AG20443 (cell line): ENCODE data around the gene ZNF630.
"Not testable (repeated sequence)": the region's sequence is repeated elsewhere in the genome, so short reads cannot be mapped to it uniquely, and the experiment has no call there.

ENCODE experiments used
- DNase-seq: peaks from one replicate; pipeline ENCODE4 v3.0.0; 2012; ENCODE audit warnings: low spot score, mixed read lengths

ZNF630 gene

DNA sequence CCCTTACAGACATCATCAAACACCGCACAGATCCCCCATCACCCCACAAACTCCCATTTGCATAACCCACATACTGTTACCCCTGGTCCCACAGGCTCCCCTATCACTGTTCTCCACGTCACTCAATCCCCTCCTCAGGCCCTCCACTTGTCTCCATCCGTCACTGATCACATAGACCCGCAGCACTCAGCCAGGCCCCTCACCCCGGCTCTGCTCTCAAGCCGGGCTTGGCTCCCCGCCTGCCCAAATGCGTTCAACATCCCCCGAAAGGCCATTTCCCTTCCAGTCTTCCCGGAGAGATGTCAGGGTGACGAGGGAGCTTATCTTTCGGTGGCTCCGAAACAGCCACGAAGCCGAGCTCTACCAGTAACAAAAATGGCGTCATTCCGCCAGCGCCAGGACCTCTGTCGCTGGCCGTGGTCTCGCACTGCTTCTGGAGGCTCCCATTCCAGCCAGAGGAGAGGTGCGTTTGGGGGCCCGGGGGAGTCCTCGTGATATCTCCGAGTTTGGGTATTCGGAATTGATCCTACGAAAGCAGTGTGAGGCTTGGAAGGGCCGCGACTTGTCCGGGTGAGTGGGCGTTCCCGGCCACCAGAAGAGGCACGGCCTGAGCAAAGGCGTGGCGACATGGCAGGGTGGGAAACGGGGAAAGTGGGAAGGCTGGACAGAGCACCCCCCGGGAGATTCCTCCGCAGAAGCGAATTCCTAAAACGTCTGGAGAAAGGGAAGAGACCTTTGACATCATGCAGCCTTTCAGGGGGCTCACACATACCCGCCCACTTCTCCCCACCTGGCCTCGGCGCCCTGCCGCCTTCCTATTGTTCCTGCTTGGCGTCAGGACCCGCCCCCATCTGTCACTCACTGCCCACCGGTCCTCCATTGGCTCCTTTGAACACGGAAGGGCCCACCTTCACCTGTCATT, at the start of gene ZNF630:
Gene ZNF630 (minus strand): TSS at position 577 of the 922 bp plus-strand sequence. CDS start 4,754 bp downstream, outside the sequence.
- DNase-seq: peak; percentile 72

DNA sequence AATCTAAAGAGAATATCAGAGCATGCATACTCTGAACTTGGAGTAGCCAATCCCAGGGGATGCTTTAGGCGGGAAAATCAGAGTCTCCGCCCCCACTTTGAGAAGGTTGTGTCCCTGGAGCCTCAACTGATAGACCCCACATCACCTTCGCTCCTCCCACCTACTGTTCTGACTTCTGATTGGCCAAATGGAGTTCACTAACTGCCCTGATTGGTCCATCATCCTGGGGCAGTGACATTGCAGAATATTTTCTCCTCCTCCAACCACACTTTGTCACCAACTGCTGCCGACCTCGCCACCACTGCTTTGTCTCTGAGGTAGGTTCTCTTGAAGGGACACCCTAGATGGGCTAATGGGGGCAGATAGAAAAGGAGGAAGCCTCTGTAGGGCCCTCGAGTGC, 36.3 kb upstream of the ZNF630 start:
- DNase-seq: no peak

DNA sequence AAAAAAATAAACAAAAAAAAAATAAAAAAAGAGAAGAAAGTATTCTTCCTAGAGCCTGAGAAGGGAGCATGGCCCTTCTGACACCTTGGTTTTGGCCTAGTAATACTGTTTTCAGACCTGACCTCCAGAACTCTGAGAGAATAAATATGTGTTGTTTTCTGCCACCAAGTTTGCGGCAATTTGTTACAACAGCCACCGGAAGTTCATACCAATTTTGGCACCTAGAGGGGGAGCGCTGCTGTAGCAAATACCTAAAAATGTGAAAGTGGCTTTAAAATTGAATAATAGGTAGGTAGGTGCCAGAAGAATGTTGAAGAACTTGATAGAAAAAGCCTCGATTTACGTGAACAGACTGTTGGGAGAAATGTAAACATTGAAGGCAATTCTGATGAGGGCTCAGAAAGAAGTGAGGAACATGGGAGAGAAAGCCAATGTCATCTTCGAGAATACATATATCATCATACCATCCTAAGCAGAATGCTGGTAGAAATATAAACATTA, 31.5 kb upstream of the ZNF630 start:
- no peak for DNase-seq

DNA sequence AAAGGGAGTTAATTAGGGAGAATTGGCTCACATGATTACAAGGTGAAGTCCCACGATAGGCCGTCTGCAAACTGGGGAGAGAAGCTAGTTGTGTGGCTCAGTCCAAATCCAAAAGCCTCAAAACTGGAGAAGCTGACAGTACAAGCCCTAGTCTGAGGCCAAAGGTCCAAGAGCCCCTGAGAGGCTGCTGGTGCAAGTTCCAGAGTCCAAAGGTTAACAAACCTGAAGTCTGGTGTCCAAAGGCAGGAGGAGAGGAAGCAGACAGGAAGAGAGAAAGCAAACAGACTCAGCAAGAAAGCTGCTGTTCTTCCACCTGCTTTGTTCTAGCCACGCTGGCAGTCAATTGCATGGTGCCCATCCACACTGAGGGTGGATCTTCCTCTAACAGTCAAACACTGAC, 30.0 kb upstream of the ZNF630 start:
- DNase-seq: no peak

DNA sequence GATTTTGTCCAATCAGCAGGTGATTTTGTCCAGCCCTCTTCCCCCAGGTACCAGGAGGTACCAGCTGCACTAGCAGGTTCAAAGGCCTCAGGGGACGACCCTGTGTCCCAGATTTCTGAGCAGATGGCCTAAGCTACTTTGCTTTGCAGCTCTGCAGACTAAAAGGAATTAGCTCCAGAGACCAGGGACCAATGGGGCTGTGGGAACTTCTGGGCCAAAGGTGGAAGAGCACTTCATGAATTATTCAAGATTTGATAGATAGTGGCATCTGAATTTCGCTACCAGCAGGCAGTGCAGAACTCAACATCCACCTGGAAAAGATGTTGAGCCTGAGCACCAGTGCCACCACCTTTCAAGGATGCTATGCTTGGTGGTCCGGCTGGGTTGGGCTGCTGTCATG, 21.1 kb upstream of the ZNF630 start:
- DNase-seq: not testable (repeated sequence)

DNA sequence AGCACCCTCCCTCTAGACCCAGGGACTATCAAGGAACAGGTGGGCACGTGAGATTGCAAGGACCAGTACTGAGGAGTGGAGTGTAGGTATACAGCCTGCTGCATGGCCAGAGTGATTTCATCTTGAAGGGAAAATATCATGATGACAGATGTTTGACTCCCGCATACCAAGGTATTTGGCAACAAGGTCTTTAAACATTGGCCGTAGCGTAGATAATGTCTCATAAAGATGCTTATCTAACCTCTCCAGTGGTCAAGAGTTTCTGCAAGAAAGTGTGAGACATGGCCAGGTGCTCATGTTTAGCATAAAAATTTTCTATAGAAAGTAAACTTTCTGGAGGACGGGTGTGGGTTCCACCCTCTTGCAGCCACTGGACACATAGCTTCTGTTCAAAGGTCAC, 18.7 kb upstream of the ZNF630 start:
- no peak for DNase-seq

DNA sequence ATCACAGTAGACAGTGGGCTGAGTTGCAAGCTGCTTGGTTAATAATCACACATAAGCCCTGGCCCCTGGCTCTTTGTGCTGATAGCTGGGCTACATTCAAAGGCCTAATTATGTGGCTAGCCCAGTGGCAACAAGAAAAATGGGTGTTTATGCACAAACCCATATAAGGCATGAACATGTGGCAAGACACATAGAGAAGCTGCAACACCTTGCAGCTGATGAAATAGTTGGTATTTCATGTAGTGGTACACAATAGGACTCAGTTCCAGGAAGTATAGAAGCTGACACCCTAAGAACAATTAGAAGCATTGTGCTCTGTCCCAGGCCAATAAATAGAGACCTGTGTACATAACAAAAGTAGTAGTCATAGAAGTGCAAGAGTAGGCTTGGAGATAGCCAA, 14.6 kb upstream of the ZNF630 start:
- DNase-seq: no peak

DNA sequence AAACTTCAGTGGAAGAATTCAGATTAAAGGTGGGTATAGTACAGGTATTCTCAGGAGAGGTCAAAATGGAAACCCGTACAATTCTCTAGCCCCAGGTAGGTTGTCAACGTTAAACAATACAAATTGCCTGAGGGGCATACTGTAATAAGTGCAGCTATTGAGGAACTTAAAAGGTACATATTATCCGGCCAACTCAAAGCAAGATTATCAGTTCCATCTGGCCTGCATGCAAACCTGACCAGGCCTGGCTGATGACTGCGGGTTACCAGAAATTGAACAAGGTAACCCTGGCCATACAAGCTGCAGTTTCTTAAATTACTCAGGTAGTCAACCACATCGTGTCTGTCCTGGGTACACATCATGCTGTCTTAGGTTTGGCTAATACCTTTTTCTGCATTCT, 12.3 kb upstream of the ZNF630 start:
- DNase-seq: no peak

DNA sequence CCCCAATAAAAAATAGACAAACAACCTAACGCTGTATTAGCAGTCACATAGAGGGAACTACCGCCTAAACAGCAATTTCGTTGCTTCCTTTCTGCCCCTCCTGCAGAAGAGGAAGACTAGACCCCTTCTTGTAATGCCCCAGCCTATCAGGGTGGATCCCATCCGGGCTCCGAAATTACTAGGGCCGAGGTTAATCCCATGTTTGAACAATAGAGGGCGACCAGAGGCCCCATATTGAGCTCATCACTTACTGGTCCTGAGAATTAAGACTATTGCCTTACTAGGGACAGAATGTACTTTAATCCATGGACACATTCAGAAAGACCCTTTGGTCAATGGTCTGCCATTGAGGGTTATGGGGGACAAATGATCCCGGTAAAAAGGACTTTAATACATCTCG, 11.8 kb upstream of the ZNF630 start:
- peak; percentile 78 for DNase-seq

DNA sequence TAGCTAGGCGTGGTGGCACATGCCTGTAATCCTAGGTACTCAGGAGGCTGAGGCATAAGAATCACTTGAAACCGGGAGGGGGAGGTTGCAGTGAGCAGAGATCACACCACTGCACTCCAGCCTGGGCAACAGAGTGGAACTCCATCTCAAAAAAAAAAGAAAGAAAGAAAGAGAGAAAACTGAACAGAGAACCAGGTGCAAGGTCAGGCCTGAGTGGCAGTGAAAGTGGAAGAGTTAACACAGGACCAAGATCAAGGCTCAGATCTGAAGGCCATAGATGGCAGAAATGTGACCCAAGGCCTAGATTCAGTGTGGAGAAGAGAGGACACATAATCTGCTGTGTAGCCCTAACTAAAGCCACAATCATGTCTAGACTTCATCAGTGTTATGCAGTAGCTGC, 4.9 kb upstream of the ZNF630 start:
- DNase-seq: no peak

DNA sequence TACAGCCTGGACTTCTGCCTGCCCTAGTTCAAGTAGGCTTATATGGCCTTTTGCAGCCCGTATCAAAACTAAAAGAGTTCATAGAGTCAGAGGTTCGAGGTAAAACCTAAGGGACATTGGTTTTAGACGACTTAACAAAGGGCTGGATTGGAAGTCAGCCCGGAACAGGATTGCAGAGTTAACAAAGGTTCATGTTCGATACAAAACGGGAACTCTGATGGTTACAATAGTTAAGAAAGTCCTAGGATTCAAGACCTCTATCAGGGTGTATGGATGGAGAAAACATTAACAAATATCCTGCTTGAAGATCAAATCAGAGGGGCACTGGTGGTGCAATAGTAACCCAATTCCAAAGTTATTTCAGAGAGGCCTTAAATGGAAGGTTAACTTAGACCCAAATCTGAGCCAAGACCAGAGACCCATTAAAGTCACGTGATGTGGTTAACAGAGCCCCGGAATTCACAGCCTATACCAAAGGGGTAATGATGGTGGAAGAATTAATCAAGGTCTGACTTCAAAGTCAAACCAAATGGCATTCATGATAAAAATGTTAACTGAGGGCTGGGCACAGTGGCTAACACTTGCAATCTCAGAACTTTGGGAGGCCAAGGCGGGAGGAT, 656 bp upstream of the ZNF630 start:
- DNase-seq: no peak

DNA sequence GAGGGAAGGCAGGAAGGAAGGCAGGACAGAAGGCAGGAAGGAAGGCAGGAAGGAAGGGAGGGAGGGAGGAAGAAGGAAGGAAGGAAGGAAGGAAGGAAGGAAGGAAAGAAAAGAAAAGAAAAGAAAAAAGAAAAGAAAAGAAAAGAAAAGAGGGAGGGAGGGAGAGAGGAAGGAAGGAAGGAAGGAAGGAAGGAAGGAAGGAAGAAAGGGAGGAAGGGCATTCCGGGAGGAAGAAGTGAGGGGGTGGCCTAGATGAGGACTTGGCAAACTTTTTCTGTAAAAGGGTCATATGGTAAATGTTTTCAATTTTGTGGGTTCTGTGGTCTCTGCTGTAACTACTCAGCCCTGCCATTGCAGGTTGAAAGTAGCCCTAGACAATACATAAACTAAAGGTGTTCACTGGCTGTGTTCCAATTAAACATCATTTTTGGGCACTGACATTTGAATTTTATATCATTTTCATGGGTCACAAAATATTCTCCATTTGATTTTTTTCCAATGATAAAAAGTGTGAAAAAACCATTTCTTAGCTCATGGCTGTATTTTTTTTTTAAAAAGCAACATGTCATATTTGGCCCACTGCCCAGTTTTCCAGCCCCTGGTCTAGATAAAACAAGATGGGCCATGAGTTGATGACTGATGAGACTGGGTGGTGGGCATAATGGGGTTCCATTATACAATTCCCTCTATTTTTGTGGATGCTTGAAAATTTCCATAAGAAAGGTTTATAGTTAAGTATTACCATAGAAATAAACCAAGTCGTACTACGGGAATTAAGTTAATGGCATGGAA, 3.1 kb downstream of the ZNF630 start:
- DNase-seq: no peak

DNA sequence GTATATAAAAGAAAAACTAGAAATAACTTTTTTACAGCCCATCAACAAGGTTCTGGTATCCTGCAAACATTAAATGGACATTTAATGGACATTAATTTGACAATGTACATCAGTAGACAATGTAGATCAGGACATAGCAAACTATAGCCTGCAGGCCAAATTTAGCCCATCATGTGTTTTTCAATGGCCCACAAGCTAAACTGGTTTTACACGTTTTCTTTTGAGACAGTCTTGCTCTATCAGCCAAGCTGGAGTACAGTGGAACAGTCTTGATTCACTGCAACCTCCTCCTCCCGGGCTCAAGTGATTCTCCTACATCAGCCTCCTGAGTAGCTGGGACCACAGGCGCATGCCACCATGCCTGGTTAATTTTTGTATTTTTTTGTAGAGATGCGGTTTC, 7.2 kb downstream of the ZNF630 start:
- no peak for DNase-seq

DNA sequence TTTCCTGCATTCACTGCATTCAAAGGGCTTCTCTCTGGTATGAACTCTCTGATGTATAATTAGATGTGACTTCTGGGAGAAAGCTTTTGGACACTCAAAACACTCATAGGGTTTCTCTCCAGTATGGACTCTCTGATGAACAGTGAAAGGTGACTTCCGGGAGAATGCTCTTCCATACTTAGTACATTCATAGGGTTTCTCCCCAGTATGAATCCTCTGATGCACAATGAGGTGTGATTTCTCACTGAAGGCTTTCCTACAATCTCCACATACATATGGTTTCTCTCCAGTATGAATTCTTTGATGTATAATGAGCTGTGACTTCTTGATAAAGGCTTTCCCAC, 12.2 kb downstream of the ZNF630 start:
- DNase-seq: no peak

DNA sequence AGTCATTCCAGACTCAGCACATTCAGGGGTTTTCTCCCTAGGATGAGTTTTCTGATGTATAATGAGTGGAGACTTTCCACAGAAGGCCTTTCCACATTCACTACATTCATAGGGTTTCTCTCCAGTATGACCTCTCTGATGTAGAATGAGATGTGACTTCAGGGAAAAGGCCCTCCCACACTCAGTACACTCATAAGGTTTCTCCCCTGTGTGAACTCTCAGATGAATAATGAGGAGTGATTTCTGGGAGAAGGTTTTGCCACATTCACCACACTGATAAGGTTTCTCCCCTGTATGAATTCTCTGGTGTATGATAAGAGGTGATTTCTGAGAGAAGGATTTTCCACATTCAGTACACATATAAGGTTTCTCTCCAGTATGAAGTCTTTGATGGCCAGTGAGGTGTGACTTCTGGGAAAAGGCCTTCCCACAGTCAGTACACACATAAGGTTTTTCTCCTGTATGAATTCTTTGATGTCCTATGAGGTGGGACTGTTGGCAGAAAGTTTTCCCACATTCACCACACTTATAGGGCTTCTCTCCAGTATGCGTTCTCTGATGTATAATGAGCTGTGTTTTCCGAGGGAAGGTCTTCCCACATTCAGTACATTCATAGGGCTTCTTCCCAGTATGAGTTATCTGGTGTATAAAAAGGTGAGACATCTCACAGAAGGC, 12.7 kb downstream of the ZNF630 start:
- no peak for DNase-seq

DNA sequence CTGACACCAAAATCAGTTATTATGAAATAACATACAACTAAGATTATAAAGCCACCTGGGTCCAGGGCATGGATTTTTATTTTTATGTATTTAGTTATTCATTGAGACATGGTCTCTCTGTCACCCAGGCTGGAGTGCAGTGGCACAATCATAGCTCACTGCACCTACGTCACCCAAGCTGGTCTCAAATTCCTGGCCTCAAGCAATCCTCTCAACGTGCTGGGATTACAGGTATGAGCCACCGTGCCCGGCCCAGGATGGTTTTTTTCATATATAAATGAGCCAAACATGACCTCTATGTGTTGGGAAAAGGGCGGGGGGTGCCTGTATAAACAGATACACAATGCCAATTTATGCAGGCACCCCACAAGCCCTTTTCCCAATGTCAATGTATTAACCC, 24.6 kb downstream of the ZNF630 start:
- DNase-seq: no peak

DNA sequence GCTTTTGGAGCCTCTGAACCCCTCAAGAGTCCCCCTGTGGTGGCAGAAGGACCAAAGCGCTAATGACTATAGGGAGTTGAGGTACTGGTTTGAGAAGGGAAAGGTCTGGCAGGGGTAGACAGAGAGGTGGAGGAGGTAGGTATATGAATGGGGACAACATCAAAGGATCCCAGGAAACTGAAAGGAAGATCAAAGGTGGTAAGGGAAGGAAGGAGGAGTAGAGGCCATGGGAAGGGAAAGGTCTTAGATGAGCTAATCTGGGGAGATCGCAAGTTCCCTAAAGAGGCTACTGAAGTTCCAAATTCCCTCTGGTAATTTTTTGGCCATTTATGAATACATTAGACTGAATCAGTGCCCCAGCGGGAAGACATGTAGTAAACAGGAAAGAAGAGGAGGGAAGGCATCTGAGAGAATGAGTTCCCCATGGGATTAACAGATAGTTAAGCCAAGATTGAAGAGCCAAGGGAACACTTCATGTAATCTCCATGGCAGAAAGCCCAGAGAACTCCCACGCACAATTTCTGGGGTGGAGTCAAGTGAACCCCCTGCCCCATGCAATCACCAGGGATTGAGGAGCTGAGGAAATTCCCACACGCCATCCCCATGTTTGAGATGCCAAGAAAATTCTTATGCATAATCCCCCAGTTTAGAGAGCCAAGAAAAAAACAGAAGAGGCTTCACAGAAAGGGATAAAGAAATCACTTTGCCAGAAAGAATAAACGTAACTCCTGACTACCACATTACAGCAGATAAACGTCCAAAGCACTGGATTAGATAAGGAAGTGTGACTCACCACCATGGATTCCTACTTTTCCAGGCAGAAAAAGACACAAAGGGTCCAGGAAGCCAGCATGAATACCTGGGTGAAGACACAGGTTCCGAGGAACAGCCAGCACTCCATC, 25.8 kb downstream of the ZNF630 start:
- peak; percentile 17 for DNase-seq

DNA sequence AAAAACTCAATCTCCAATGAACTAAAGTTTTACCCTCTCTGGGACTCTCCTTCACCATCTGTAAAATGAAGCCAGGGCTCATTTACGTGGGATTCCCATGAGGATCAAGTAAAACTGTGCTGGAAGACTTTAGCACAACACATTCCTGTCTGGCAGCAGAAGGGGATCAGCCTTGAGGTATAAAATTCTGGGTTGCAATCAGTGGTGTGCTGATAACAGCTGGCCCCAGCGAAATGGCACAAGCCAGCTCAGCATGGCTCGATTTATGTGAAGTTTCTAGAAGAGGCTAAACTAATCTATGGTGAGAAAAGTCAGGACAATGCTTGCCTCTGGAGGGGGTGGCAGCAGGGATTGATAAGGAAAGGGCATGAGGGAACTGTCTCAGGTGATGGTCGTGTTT, 28.4 kb downstream of the ZNF630 start:
- no peak for DNase-seq

DNA sequence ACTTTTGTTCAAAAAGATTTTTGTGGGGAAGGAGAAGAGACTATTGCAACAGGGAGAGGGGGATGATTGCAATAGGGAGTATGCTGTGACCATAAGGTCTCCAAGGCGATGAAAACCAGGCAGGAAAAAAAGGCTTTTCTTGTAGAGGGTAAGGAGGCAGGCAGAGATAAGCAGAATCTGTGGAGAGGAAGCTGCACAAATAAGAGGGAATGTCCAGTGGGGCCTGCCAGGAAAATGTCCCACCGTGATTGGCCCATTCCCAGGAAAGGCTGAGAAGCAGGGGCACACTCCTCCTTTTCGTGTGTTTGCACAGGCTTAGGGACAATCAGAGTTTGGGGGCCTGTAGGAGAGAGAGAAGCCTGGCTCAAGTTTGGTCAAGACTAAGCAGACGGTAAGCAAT, 35.5 kb downstream of the ZNF630 start:
- no peak for DNase-seq

DNA sequence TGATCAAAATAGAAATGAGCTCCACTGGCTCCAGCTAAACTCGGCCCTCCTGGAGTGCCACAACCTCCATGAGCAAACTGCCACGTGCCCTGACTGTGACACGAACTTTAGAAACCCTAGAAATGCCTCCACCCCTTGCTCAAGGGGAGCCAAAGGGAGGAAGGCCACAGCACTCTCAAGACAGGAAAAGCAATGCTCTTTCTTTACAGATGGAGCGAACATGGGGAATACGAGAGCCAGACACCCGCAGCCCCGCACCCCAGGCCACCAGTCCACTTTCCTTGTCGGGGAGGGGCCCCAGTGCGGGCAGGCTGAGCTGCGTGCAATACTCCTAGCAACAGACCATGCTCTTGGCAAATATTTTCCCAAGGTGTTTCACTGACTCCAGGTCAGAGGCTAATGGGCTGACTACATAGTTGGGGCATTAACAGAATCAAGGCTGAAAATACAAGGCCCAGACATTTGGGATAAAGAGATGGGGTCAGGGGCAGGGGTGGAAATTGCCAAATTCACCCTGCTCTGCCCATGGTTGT, 40.7 kb downstream of the ZNF630 start:
- DNase-seq: not testable (repeated sequence)

DNA sequence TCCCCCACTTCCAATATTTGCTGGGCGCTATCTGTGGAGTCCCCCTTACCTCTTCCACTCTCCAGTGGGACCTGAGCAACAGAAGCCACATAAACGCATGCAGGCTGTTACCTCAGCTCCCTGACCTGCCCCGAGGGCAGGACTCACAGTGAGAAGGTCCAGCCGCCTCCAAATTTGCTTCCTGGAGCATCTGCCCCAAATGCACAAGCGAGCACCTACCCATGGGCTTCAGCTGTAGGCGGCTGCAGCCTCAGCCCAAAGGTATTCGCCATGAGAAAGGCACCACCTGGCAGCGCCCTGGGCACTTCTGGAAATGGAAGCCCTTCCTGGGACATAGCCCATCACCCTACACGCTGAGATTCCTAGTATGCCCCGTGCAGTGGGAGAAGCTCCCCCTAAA, 41.2 kb downstream of the ZNF630 start:
- DNase-seq: no peak
